Islet precursor cell (in vitro differentiated cells): ENCODE measurements around the gene EIF5.

ENCODE experiments used
- DNase-seq: peaks from one replicate; pipeline ENCODE4 v3.0.0-alpha.2; 2018

EIF5 gene

GRCh38 chr14:103333754-103334643 lies at the start of gene EIF5:
Gene EIF5 (plus strand): TSS chr14:103334237. CDS start chr14:103335861, 1,624 bp downstream.
- DNase-seq: peak; percentile 99

- DNase-seq: no peak
These were observed 49.2 kb upstream of the EIF5 start for GRCh38 chr14:103284574-103285467.

DNA sequence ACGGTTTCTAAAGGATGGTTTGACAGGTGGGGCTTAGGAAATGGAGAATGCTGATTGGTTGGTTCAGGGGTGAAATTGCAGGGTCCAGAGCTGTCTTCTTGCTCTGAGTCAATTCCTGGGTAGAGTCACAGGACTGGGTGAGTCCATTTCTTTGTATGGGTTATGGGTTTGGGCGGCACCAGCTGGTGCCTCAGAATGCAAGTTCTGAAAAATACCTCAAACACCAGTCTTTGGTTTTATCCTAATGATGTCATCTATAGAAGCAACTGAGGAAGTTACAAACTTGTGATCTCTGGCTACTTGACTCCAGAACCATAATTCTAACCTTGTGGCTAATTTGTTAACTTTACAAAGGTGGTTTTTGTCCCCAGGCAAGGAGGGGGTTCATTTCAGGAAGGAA lies 47.6 kb upstream of the EIF5 start:
- DNase-seq: no peak

- no peak for DNase-seq
These were observed 46.8 kb upstream of the EIF5 start for GRCh38 chr14:103286968-103287850.

DNA sequence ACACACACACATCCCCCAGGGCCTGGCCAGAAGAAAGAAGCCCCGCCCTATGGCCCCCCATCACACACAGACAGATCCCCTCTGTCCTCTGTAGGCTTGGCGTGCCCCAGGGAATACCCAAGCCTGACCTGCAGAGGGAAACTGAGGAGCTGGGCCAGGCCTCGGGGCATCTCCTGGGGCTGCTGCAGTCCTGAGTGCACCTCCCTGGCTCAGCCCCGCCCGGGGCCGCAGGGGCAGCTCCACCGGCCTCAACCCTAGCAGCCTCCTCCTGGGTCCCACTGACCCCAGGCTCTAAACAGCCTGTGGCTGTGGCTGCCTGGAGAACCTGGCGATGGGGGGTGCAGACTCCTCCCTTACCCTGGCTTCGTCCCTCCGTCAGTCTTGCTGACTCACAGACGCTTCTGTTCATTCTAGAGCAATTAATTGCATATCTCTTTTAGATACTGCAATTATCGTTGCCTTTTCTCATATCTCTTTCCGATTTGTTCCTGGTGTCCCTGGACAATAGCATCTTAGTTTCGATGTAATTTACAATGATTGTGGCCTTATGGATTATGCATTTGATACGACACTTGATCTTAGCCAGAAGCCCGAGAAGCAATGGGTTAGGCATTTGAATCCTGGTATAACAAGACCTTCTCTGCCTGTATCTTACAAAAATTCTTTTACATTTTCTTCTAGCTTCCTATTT lies 45.8 kb upstream of the EIF5 start:
- DNase-seq: no peak

DNA sequence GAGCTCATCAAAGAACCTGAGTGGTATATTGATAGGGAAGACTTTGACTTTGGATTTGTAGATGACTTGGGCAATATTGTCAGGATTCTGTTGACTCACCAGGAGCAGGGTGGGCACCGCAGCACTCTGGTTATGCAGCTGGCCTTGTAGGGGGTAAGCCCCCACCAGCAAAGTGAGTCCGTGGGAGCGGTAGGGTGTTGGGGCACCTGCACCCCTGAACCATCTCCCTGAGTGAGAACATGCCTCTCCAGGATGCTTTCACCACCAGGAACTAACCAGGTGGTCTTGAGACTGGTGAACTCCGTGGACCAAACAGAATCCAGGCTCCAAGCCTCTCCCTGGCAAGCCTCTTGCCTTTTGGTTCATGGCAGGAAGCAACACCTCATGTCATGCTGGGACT lies 44.0 kb upstream of the EIF5 start:
- DNase-seq: no peak

DNA sequence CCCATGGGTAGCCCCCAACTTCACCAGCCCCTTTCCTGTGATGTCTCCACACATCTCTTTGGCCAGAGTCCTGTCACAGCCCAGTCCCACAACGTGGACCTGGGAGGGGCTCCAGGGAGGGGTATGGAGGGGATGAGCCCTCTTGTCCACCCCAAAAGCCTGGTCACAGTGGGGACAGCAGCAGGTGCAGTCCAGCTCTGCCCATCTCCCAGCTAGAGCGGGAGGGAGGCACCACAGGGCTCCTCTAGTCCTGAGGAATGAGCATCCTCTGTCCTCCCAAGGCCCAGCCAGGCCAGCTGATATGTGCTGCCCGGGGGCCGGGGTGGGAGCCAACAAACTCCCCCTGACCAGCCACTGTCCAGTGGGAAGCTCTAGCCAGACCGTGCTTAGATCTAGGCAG lies 43.5 kb upstream of the EIF5 start:
- DNase-seq: no peak

GRCh38 chr14:103290961-103291360 lies 43.1 kb upstream of the EIF5 start:
- no peak for DNase-seq

DNA sequence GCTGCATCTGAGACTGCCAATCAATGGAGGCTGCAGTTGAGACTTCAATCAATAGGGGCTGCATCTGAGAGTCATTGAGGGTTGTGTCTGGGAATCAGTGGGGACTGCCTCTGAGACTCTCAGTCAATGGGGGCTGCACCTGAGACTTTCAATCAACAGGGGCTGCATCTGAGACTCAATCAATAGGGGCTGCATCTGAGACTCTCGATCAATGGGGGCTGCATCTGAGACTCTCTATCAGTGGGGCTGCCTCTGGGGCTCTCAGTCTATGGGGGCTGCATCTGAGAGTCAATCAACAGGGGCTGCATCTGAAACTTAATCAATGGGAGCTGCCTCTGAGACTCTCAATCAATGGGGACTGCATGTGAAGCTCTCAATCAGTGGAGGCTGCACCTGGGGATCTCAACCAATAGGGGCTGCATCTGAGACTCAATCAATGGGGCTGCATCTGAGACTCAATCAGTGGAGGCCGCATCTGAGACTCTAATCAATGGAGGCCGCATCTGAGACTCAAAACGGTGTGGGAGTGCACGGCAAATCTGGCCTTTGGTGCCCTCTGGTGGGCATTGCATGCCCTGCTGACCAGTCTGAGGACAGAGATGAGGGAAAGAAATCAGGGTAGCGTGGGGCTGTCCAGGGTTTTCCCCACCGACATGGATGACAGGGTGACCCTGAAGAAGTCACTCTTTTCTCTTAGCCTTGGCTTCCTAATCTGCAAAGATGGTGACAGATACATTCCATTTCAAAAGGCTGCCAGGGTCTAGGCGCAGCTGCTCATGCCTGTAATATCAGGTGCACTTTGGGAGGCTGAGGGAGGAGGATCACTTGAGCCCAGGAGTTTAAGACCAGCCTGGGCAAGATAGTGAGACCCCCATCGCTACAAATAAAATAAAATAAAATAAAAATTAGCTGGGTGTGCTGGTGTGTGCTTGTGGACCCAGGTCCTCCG lies 41.3 kb upstream of the EIF5 start:
- DNase-seq: peak; percentile 78

- no peak for DNase-seq
These were observed 40.6 kb upstream of the EIF5 start for GRCh38 chr14:103293465-103293864.

GRCh38 chr14:103294091-103294490 lies 39.9 kb upstream of the EIF5 start:
- DNase-seq: no peak

DNA sequence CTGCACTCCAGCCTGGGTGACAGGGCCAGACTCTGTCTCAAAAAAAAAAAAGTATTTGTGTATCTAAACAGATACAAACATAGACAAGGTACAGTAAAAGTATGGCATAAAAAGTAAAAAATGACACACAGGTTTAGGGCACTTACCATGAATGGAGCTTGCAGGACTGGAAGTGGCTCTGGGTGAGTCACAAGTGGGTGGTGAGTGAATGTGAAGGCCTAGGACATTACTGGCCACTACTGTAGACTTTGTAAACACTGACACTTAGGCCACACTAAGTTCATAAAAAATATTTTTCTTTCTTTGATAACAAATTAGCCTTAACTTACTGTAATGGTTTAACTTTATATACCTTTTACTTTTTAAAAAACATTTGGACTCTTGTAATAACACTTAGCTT lies 38.0 kb upstream of the EIF5 start:
- DNase-seq: no peak

GRCh38 chr14:103296987-103297386 lies 37.0 kb upstream of the EIF5 start:
- DNase-seq: no peak

DNA sequence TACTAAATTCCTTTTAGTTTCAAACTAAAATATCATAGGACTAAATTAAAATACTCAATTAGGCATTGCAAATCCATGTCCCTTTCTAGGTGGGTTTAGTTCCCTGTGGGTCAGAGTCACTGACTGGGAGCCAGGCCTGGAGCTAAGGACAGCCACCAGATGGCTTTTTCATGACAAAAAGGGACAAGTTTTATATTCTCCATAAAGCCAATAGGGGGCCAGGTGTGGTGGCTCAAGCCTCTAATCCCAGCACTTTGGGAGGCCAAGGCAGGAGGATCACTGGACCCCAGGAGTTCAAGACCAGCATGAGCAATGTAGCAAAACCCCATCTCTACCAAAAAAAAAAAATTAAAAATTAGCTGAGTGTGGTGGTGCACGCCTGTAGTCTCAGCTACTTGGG lies 35.4 kb upstream of the EIF5 start:
- no peak for DNase-seq

- DNase-seq: no peak
These were observed 32.3 kb upstream of the EIF5 start for GRCh38 chr14:103301512-103302354.

DNA sequence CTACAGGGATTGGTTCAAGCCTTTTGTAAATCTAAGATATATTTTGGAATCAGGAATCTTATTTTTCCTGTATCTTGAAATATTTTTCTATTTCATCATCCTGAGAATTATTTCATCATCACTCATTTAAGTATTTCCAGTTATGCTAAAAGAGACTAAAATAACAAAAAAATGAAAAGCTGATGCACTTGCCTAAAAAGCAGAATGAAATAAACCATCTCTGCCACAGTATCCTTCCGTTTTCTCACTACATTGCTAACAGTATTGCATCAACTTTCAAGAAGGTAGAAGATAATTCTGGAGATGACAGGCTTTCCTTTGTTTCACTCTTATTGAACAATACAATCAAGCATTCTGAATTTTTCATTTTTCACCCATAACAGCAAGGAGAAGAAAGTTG lies 31.1 kb upstream of the EIF5 start:
- DNase-seq: no peak

DNA sequence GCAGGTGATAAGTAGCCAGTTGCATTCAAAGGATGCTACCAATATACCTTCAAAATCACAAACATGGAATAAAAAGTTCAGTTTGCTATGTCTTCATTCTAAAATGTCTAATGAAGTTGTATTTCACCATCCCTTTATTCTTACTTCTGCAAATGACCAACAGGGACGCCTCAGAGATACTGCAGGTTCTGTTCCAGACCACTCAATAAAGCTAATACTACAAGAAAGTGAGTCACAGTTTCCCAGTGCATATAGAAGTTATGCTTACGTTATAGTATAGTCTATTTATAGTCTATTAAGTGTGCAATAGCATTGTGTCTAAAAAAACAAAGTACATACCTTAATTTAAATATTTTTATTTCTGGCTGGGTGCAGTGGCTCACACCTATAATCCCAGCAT lies 29.3 kb upstream of the EIF5 start:
- no peak for DNase-seq

DNA sequence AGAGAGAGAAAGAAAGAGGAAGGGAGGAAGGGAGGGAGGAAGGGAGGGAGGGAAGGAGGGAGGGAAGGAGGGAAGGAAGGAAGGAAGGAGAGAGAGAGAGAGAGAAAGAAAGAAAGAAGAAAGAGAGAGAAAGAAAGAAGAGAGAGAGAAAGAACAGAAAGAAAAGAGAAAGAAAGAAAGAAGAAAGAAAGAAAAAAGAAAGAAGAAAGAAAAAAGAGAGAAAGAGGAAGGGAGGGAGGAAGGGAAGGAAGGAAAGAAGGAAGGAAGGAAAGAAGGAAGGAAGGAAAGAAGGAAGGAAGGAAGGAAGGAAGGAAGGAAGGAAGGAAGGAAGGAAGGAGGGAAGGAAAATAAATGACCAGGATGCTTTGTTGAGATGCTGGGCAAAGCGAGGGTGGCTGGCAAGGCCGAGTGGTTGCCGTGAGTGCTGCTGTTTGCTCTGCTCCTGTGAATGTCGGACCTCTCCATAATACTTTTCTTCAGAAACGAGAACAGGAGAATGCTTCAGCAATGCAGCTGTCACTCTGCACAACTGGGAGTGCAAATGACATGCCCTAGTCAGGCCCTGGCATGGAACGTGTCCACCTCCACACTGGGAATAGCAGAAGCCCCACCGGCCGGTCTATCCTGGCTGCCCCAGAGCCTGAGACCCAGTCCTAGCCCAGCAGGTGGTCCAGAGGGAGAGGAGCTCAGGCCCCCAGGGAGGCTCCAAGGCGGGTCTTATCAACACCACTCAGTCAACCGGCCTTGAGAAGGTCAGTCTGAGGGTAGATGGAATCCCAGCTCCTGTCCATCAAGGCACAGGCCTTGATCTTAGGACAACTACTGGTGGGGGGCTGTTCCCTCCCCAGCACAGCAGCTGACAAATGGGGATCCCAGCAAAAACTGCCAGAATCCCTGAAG lies 25.1 kb upstream of the EIF5 start:
- DNase-seq: no peak

- no peak for DNase-seq
These were observed 23.4 kb upstream of the EIF5 start for GRCh38 chr14:103310576-103311095.
